H1 (cell line): ENCODE measurements around the gene BICD1. TPM values are rescaled to one million over a fixed set of nuclear protein-coding genes. Genes with fewer than 3 reads are reported as not detected.
A peak's percentile ranks its signal among the peaks of the same experiment; 100 is the strongest.

Experiments
- CTCF ChIA-PET: fragments of 300-600 bp; sonication (Branson Sonifier 250); formaldehyde crosslinking; loops from one replicate; lab custom pipeline; 2021; ENCODE audit not compliant: partially characterized antibody; lab: Charles Lee
- POLR2A ChIA-PET: fragments of 300-600 bp; sonication (Branson Sonifier 250); formaldehyde crosslinking; loops from one replicate; lab custom pipeline; 2021; ENCODE audit warnings: inconsistent platforms; ENCODE audit not compliant: partially characterized antibody; lab: Charles Lee
- DNase-seq, 2 experiments: peaks; one replicate each; pipeline versions ENCODE4 v3.0.0 to v3.0.0-alpha.2; 2010 to 2022; ENCODE audit warnings: low spot score in 2 of 2, low read depth in 1 of 2, mixed read lengths in 1 of 2
- FAIRE-seq: peaks from 2 replicates; lab custom pipeline; 2011; peaks lifted over from hg19 to GRCh38; lab: Jason Lieb, UNC
- H2AFZ ChIP-seq: 2 replicates; pipeline ENCODE4 v1.8.1; 2012; ENCODE audit warnings: low read length, inconsistent platforms
- H2AK5ac ChIP-seq: 2 replicates; pipeline ENCODE4 v1.6.1; 2013; ENCODE audit warnings: low read depth, low read length
- H2BK120ac ChIP-seq: replicated peaks from 2 replicates; pipeline ENCODE3; 2013; ENCODE audit warnings: low read depth, low read length, inconsistent platforms
- H2BK12ac ChIP-seq: 2 replicates; pipeline ENCODE4 v1.6.1; 2013; ENCODE audit warnings: low read depth, low read length
- H2BK15ac ChIP-seq: 2 replicates; pipeline ENCODE4 v1.6.1; 2013; ENCODE audit warnings: low read length
- H2BK20ac ChIP-seq: 2 replicates; pipeline ENCODE4 v1.6.1; 2013; ENCODE audit warnings: low read length
- H2BK5ac ChIP-seq: 2 replicates; pipeline ENCODE4 v1.6.1; 2013; ENCODE audit warnings: low read depth, low read length
- H3K14ac ChIP-seq: 2 replicates; pipeline ENCODE4 v1.6.1; 2013; ENCODE audit warnings: inconsistent platforms; ENCODE audit not compliant: insufficient read length
- H3K18ac ChIP-seq: 2 replicates; pipeline ENCODE4 v1.6.1; 2013; ENCODE audit warnings: low read length; ENCODE audit errors: extremely low read depth
- H3K23ac ChIP-seq: 2 replicates; pipeline ENCODE4 v1.6.1; 2013; ENCODE audit warnings: inconsistent platforms; ENCODE audit not compliant: insufficient read length
- H3K23me2 ChIP-seq: 2 replicates; pipeline ENCODE4 v1.6.1; 2013; ENCODE audit warnings: low read depth, low read length
- H3K27ac ChIP-seq: 2 replicates; pipeline ENCODE4 v1.6.1; 2011; ENCODE audit warnings: low read depth, low read length, inconsistent platforms
- H3K27me3 ChIP-seq, 4 experiments: replicated peaks in 1 of 4; 1 replicate in 1 of 4; 2 replicates in 3 of 4; pipeline versions ENCODE4 v1.6.1 to v1.8.1; 2011 to 2013; ENCODE audit warnings: low read length in 3 of 4, mild to moderate bottlenecking in 3 of 4, inconsistent platforms in 2 of 4, mixed read lengths in 2 of 4, moderate library complexity in 1 of 4; ENCODE audit not compliant: control insufficient read depth in 3 of 4, insufficient read depth in 3 of 4; ENCODE audit errors: extremely low read depth in 1 of 4
- H3K36me3 ChIP-seq, 4 experiments: 2 replicates each; pipeline versions ENCODE4 v1.6.1 to v1.8.1; 2011 to 2013; ENCODE audit warnings: mild to moderate bottlenecking in 4 of 4, low read length in 3 of 4, moderate library complexity in 2 of 4, control low read depth in 1 of 4, inconsistent platforms in 1 of 4; ENCODE audit not compliant: insufficient read depth in 4 of 4, control insufficient read depth in 2 of 4
- H3K4ac ChIP-seq: replicated peaks from 2 replicates; pipeline ENCODE3; 2013; ENCODE audit warnings: low read length, low read depth, mixed read lengths, inconsistent platforms; ENCODE audit not compliant: insufficient read length
- H3K4me1 ChIP-seq, 4 experiments: replicated peaks in 1 of 4; 1 replicate in 1 of 4; 2 replicates in 3 of 4; pipeline versions ENCODE4 v1.6.1 to v1.8.1; 2011 to 2013; ENCODE audit warnings: low read length in 3 of 4, inconsistent platforms in 2 of 4, mixed read lengths in 1 of 4; ENCODE audit not compliant: insufficient read depth in 4 of 4, control insufficient read depth in 3 of 4
- H3K4me2 ChIP-seq, 2 experiments: 2 replicates each; pipeline versions ENCODE4 v1.6.1 to v1.8.1; 2011 to 2013; ENCODE audit warnings: low read depth in 2 of 2, low read length in 2 of 2, control low read depth in 1 of 2, inconsistent platforms in 1 of 2, mild to moderate bottlenecking in 1 of 2; ENCODE audit not compliant: insufficient read depth in 1 of 2
- H3K4me3 ChIP-seq, 4 experiments: fragments of 200-600, 300-600 bp in 1 of 4; sonication (generic), shearing (Covaris generic), sonication (Bioruptor Twin) in 1 of 4; 2 replicates each; pipeline versions ENCODE4 v1.5.1 to v1.8.1; 2011 to 2016; ENCODE audit warnings: low read length in 4 of 4, low read depth in 3 of 4, control low read depth in 2 of 4, inconsistent platforms in 2 of 4, mild to moderate bottlenecking in 2 of 4, mixed read lengths in 1 of 4, moderate library complexity in 1 of 4; ENCODE audit not compliant: insufficient read depth in 2 of 4; ENCODE audit errors: extremely low read depth in 1 of 4
- H3K56ac ChIP-seq: replicated peaks from 2 replicates; pipeline ENCODE3; 2013; ENCODE audit warnings: low read depth, mild to moderate bottlenecking, mixed read lengths, low read length, inconsistent platforms; ENCODE audit not compliant: insufficient read length
- H3K79me1 ChIP-seq: 2 replicates; pipeline ENCODE4 v1.6.1; 2013; ENCODE audit warnings: low read depth, low read length, control low read depth
- H3K79me2 ChIP-seq, 2 experiments: 2 replicates each; pipeline versions ENCODE4 v1.6.1 to v1.8.1; 2012 to 2013; ENCODE audit warnings: low read length in 2 of 2, mild to moderate bottlenecking in 2 of 2, inconsistent platforms in 1 of 2; ENCODE audit not compliant: insufficient read depth in 2 of 2, control insufficient read depth in 1 of 2
- H3K9ac ChIP-seq, 4 experiments: replicated peaks in 1 of 4; 1 replicate in 1 of 4; 2 replicates in 3 of 4; pipeline versions ENCODE4 v1.6.1 to v1.8.1; 2011 to 2013; ENCODE audit warnings: low read depth in 3 of 4, low read length in 3 of 4, control low read depth in 2 of 4, mild to moderate bottlenecking in 2 of 4, moderate library complexity in 2 of 4, inconsistent platforms in 1 of 4; ENCODE audit errors: extremely low read depth in 1 of 4
- H3K9me3 ChIP-seq, 2 experiments: 2 replicates each; pipeline versions ENCODE4 v1.6.1 to v1.8.1; 2012 to 2013; ENCODE audit warnings: mild to moderate bottlenecking in 2 of 2, moderate library complexity in 2 of 2, control low read depth in 1 of 2, inconsistent platforms in 1 of 2, low read depth in 1 of 2, low read length in 1 of 2, mixed read lengths in 1 of 2; ENCODE audit not compliant: insufficient read depth in 2 of 2
- H4K20me1 ChIP-seq, 2 experiments: replicated peaks in 1 of 2; 2 replicates each; pipeline versions ENCODE3 to v1.8.1; 2011 to 2013; ENCODE audit warnings: inconsistent platforms in 2 of 2, low read length in 2 of 2, mild to moderate bottlenecking in 1 of 2; ENCODE audit not compliant: insufficient read depth in 2 of 2, control insufficient read depth in 1 of 2
- H4K5ac ChIP-seq: 2 replicates; pipeline ENCODE4 v1.6.1; 2013; ENCODE audit warnings: low read length, low read depth, mixed read lengths, inconsistent platforms; ENCODE audit not compliant: insufficient read length
- H4K8ac ChIP-seq: 2 replicates; pipeline ENCODE4 v1.8.0; 2013; ENCODE audit warnings: mild to moderate bottlenecking, moderate library complexity, low read length, inconsistent platforms; ENCODE audit not compliant: insufficient read depth; ENCODE audit errors: extremely low read depth
- H4K91ac ChIP-seq: replicated peaks from 2 replicates; pipeline ENCODE3; 2013; ENCODE audit warnings: low read length, mixed read lengths, inconsistent platforms; ENCODE audit not compliant: insufficient read length
- BCL11A ChIP-seq, 2 experiments: IDR thresholded peaks; one replicate each; pipeline ENCODE4 v1.6.1; 2011; ENCODE audit warnings: low read depth in 2 of 2, low read length in 2 of 2, mild to moderate bottlenecking in 2 of 2
- BRCA1 ChIP-seq: IDR thresholded peaks from 2 replicates; pipeline ENCODE4 v1.6.1; 2012; ENCODE audit warnings: low read depth, low read length, improper control_type of control experiment
- CBX8 ChIP-seq: fragments of 300-800, 300-1000 bp; sonication (generic); IDR thresholded peaks from 2 replicates; pipeline ENCODE4 v1.7.1; 2016; ENCODE audit warnings: low read depth, low read length, borderline replicate concordance
- EZH2 ChIP-seq: fragments of 200-600 bp; sonication (generic); IDR thresholded peaks from 2 replicates; pipeline ENCODE4 v1.7.1; 2012; ENCODE audit warnings: low read depth, mild to moderate bottlenecking, moderate library complexity, low read length, inconsistent platforms; ENCODE audit not compliant: severe bottlenecking
- HDAC2 ChIP-seq, 2 experiments: fragments of 300-600 bp in 1 of 2; sonication (generic) in 1 of 2; IDR thresholded peaks; 2 replicates each; pipeline ENCODE4 v1.6.1; 2011 to 2012; ENCODE audit warnings: low read depth in 2 of 2, low read length in 2 of 2, mild to moderate bottlenecking in 2 of 2, moderate library complexity in 2 of 2, borderline replicate concordance in 1 of 2, inconsistent platforms in 1 of 2
- JUN ChIP-seq: IDR thresholded peaks from 2 replicates; pipeline ENCODE4 v1.6.1; 2011; ENCODE audit warnings: low read depth, mild to moderate bottlenecking, improper control_type of control experiment, low read length
- MAFK ChIP-seq: IDR thresholded peaks from 2 replicates; pipeline ENCODE4 v1.6.1; 2012; ENCODE audit warnings: low read depth, mild to moderate bottlenecking, improper control_type of control experiment, low read length
- NRF1 ChIP-seq: IDR thresholded peaks from 2 replicates; pipeline ENCODE4 v1.6.1; 2011; ENCODE audit warnings: mild to moderate bottlenecking, low read depth, low read length, improper control_type of control experiment
- RNF2 ChIP-seq: fragments of 200-900, 300-1000 bp; sonication (generic); IDR thresholded peaks from 2 replicates; pipeline ENCODE4 v1.7.1; 2016; ENCODE audit warnings: borderline replicate concordance, low read depth, mild to moderate bottlenecking, antibody characterized with exemption, low read length; ENCODE audit not compliant: poor library complexity, severe bottlenecking; ENCODE audit errors: missing control alignments
- SIN3A ChIP-seq, 2 experiments: IDR thresholded peaks in 1 of 2; conservative IDR thresholded peaks in 1 of 2; 2 replicates each; pipeline ENCODE4 v1.6.1; 2011 to 2012; ENCODE audit warnings: low read length in 2 of 2, improper control_type of control experiment in 1 of 2, low read depth in 1 of 2, mild to moderate bottlenecking in 1 of 2
- SRF ChIP-seq: IDR thresholded peaks from 2 replicates; pipeline ENCODE4 v1.6.1; 2011; ENCODE audit warnings: mild to moderate bottlenecking, low read depth, low read length, moderate library complexity
- TAF7 ChIP-seq: optimal IDR thresholded peaks from 2 replicates; pipeline ENCODE3; 2011; ENCODE audit warnings: low read depth, mild to moderate bottlenecking, inconsistent platforms, low read length, moderate library complexity, borderline replicate concordance
- WGBS, 2 experiments: shearing (Covaris generic) in 1 of 2; methylation state at CpG; one replicate each; pipeline versions ENCODE4 v1.1.6 to v1.1.7; 2013 to 2015; ENCODE audit warnings: low lambda C conversion rate in 2 of 2, mixed read lengths in 2 of 2, inconsistent platforms in 1 of 2, low coverage in 1 of 2, missing lambda C conversion rate in 1 of 2; ENCODE audit not compliant: insufficient replicate concordance in 2 of 2, insufficient coverage in 1 of 2, insufficient read length in 1 of 2; ENCODE audit errors: extremely low coverage in 1 of 2, missing lambda C conversion rate in 1 of 2; 5-methylcytosine and 5-hydroxymethylcytosine counted together
- polyA plus RNA-seq, 7 experiments: library from polyadenylated mRNA; depleted of rRNA in 3 of 7; stranded (reverse) in 5 of 7; unstranded in 2 of 7; fragments of >200 nt in 5 of 7; fragments of 200-250 nt in 2 of 7; gene quantifications; 1 replicate in 5 of 7; 2 replicates in 1 of 7; 4 replicates in 1 of 7; pipeline versions ENCODE4 v1.2.1 to v1.2.3, GENCODE V29; 2011 to 2013; ENCODE audit warnings: missing spikeins in 2 of 7, mixed read lengths in 2 of 7
- total RNA-seq: library from RNA; stranded (reverse); fragmentation: NEBNext Ultra II Directional; extraction: Animal tissue kit (Norgen Biotek cat#: 25700); gene quantifications from 2 replicates; pipeline ENCODE4 v1.2.1, GENCODE V29; 2021

The BICD1 gene
- total and polyA plus RNA-seq, 2 of the 8 experiments (the other 6 are each of a cell fraction or from before 2014, with no cell fraction given), result 34.1 to 58.4 TPM

DNA sequence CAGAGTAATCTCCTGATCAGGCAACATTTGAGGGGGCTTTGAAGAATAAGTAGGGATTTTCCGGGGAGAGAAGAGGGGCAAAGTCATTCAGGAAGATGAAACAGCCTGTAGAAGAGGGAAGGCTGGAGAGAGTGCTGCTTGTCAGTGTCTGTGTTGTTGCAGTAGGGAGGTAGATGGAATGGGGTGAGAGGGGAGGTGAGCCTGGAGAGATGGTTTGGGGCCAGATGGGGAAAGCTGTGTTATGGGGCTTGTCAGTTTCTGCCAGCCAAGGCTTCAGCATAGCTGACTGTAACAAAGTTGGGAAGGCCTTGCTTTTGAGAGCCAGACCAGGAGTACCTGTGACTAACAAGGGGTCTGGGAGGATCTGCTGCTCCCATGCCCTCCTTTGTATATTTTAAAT, 18.0 kb downstream of the BICD1 start:
- POLR2A ChIA-PET, result interaction anchor here (1.0 to 3.2 kb wide), 9 partner anchors 9 to 64 kb away, joined by 3 to 18 read pairs (median 6); no protein-coding TSS in a partner anchor
- peaks cover 3 to 17% (median 6%) of the 10 kb centered on the region in 4 experiments; a peak in 4 of 7 replicates for H3K4me1 ChIP-seq
- H2BK15ac ChIP-seq, result no peak overlapping the region; the same call in 1 of the 2 replicates
- peaks cover 15 to 80% of the 10 kb centered on the region in 2 experiments for H3K79me2 ChIP-seq
- H3K4me2 ChIP-seq, result peak overlapping the region in 1 of 2 experiments; percentile 33; a peak in 2 of 4 replicates
- no peak overlapping the region for H4K91ac ChIP-seq
- H3K79me1 ChIP-seq, result peaks cover 2% of the 10 kb centered on the region; the same call in 1 of the 2 replicates
- H3K9me3 ChIP-seq, result no peaks in the 10 kb centered on the region
- H2BK120ac ChIP-seq, result no peak overlapping the region
- peak overlapping the region; percentile 75 for H2BK12ac ChIP-seq
- peak overlapping the region; percentile 61; the same call in 1 of the 2 replicates for H2BK20ac ChIP-seq
- H3K4me3 ChIP-seq, result no peak overlapping the region
- peak overlapping the region; percentile 66 for H2BK5ac ChIP-seq
- H3K27me3 ChIP-seq, result no peaks in the 10 kb centered on the region
- H3K9ac ChIP-seq, result no peak overlapping the region
- peaks cover 0 to 2% of the 10 kb centered on the region in 2 experiments for H4K20me1 ChIP-seq
- no peak overlapping the region for H2AFZ ChIP-seq
- H3K56ac ChIP-seq, result no peak overlapping the region
- H3K23me2 ChIP-seq, result no peaks in the 10 kb centered on the region
- no peak overlapping the region for H4K5ac ChIP-seq
- H2AK5ac ChIP-seq, result peak overlapping the region; percentile 86; the same call in 1 of the 2 replicates
- WGBS, 2 experiments, result 93% methylated on average over 1 of the region's 1 CpG; no CpG with 5 or more reads in 1 of the 2 experiments
- FAIRE-seq, result no peak
- no peak overlapping the region for H4K8ac ChIP-seq
- no peak for DNase-seq
- CTCF ChIA-PET, result interaction anchor here (0.7 to 1.4 kb wide), 4 partner anchors 10 to 251 kb away, joined by 3 to 8 read pairs (median 4); no protein-coding TSS in a partner anchor
- H3K23ac ChIP-seq, result no peak overlapping the region
- no peak overlapping the region for H3K14ac ChIP-seq
- H3K36me3 ChIP-seq, result peaks cover 0 to 2% (median 0%) of the 10 kb centered on the region in 4 experiments; a peak in 1 of 8 replicates
- no peak overlapping the region for H3K4ac ChIP-seq
- no peak overlapping the region for H3K27ac ChIP-seq
- H3K18ac ChIP-seq, result peak overlapping the region; percentile 83
- TF ChIP-seq BCL11A (IDR thresholded peaks at IDR 0.05; ENCODE audit: low read depth in 2 of 2, low read length in 2 of 2) (no peak), SIN3A (conservative IDR thresholded peaks at IDR 0.05 in 1 of 2, IDR thresholded peaks at IDR 0.05 in 1 of 2; ENCODE audit: low read depth in 1 of 2, low read length in 2 of 2) (no peak), MAFK (no peak), HDAC2 (IDR thresholded peaks at IDR 0.05; ENCODE audit: borderline replicate concordance in 1 of 2, low read depth in 2 of 2, low read length in 2 of 2) (no peak), JUN (no peak), TAF7 (no peak), BRCA1 (no peak), RNF2 (no peak), EZH2 (no peak), SRF (no peak), CBX8 (no peak), NRF1 (no peak)
